H1 (cell line): ENCODE data around the gene MAN2C1. TPM values are rescaled to one million over a fixed set of nuclear protein-coding genes. Genes with fewer than 3 reads are reported as not detected.

ENCODE experiments used
- SIRT6 ChIP-seq: IDR thresholded peaks from one replicate; pipeline ENCODE4 v1.7.1; 2012; ENCODE audit warnings: low read length, inconsistent platforms
- polyA plus RNA-seq, 7 experiments: library from polyadenylated mRNA; depleted of rRNA in 3 of 7; stranded (reverse) in 5 of 7; unstranded in 2 of 7; fragments of >200 nt in 5 of 7; fragments of 200-250 nt in 2 of 7; gene quantifications; 1 replicate in 5 of 7; 2 replicates in 1 of 7; 4 replicates in 1 of 7; pipeline versions ENCODE4 v1.2.1 to v1.2.3, GENCODE V29; 2011 to 2013; ENCODE audit warnings: missing spikeins in 2 of 7, mixed read lengths in 2 of 7
- total RNA-seq: library from RNA; stranded (reverse); fragmentation: NEBNext Ultra II Directional; extraction: Animal tissue kit (Norgen Biotek cat#: 25700); gene quantifications from 2 replicates; pipeline ENCODE4 v1.2.1, GENCODE V29; 2021
- TF ChIP-seq, protein P1 (sequence below): fragments of 300-600 bp; sonication (generic); IDR thresholded peaks from 2 replicates; pipeline ENCODE4 v1.7.1; 2012; ENCODE audit warnings: low read length, moderate library complexity, mild to moderate bottlenecking, inconsistent platforms; ENCODE audit not compliant: insufficient replicate concordance

MAN2C1 gene
- total and polyA plus RNA-seq, 2 of the 8 experiments (the other 6 are each of a cell fraction or from before 2014, with no cell fraction given), result 56.3 to 88.9 TPM

DNA sequence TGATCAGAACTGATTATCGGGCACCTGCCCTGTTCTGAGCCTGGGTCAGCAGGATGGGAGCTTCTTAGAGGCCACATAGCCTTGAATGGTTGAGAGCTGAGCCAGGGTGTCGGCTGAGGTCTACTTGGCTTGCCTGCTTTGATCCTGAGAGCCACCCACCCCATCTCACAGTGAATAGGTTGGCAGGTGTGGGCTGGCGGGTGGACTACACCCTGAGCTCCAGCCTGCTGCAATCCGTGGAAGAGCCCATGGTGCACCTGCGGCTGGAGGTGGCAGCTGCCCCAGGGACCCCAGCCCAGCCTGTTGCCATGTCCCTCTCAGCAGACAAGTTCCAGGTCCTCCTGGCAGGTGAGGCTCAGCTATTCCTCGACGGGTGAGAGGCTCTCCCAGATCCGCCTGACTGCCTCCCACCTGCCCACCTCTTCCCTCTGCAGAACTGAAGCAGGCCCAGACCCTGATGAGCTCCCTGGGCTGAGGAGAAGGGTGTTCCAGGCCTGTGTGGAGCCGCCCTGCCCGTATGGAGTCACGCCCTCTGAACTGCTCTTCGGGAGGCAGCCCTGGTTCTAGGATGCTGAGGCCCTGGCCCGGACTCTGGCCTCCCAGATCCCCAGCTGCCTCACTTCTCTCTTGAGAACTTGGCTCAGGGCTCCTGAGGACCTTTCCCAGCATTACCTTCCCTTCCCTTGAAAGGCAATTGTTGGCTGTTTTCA is 28.7 kb downstream of the MAN2C1 start (continued):
- TF ChIP-seq, protein P1, sequence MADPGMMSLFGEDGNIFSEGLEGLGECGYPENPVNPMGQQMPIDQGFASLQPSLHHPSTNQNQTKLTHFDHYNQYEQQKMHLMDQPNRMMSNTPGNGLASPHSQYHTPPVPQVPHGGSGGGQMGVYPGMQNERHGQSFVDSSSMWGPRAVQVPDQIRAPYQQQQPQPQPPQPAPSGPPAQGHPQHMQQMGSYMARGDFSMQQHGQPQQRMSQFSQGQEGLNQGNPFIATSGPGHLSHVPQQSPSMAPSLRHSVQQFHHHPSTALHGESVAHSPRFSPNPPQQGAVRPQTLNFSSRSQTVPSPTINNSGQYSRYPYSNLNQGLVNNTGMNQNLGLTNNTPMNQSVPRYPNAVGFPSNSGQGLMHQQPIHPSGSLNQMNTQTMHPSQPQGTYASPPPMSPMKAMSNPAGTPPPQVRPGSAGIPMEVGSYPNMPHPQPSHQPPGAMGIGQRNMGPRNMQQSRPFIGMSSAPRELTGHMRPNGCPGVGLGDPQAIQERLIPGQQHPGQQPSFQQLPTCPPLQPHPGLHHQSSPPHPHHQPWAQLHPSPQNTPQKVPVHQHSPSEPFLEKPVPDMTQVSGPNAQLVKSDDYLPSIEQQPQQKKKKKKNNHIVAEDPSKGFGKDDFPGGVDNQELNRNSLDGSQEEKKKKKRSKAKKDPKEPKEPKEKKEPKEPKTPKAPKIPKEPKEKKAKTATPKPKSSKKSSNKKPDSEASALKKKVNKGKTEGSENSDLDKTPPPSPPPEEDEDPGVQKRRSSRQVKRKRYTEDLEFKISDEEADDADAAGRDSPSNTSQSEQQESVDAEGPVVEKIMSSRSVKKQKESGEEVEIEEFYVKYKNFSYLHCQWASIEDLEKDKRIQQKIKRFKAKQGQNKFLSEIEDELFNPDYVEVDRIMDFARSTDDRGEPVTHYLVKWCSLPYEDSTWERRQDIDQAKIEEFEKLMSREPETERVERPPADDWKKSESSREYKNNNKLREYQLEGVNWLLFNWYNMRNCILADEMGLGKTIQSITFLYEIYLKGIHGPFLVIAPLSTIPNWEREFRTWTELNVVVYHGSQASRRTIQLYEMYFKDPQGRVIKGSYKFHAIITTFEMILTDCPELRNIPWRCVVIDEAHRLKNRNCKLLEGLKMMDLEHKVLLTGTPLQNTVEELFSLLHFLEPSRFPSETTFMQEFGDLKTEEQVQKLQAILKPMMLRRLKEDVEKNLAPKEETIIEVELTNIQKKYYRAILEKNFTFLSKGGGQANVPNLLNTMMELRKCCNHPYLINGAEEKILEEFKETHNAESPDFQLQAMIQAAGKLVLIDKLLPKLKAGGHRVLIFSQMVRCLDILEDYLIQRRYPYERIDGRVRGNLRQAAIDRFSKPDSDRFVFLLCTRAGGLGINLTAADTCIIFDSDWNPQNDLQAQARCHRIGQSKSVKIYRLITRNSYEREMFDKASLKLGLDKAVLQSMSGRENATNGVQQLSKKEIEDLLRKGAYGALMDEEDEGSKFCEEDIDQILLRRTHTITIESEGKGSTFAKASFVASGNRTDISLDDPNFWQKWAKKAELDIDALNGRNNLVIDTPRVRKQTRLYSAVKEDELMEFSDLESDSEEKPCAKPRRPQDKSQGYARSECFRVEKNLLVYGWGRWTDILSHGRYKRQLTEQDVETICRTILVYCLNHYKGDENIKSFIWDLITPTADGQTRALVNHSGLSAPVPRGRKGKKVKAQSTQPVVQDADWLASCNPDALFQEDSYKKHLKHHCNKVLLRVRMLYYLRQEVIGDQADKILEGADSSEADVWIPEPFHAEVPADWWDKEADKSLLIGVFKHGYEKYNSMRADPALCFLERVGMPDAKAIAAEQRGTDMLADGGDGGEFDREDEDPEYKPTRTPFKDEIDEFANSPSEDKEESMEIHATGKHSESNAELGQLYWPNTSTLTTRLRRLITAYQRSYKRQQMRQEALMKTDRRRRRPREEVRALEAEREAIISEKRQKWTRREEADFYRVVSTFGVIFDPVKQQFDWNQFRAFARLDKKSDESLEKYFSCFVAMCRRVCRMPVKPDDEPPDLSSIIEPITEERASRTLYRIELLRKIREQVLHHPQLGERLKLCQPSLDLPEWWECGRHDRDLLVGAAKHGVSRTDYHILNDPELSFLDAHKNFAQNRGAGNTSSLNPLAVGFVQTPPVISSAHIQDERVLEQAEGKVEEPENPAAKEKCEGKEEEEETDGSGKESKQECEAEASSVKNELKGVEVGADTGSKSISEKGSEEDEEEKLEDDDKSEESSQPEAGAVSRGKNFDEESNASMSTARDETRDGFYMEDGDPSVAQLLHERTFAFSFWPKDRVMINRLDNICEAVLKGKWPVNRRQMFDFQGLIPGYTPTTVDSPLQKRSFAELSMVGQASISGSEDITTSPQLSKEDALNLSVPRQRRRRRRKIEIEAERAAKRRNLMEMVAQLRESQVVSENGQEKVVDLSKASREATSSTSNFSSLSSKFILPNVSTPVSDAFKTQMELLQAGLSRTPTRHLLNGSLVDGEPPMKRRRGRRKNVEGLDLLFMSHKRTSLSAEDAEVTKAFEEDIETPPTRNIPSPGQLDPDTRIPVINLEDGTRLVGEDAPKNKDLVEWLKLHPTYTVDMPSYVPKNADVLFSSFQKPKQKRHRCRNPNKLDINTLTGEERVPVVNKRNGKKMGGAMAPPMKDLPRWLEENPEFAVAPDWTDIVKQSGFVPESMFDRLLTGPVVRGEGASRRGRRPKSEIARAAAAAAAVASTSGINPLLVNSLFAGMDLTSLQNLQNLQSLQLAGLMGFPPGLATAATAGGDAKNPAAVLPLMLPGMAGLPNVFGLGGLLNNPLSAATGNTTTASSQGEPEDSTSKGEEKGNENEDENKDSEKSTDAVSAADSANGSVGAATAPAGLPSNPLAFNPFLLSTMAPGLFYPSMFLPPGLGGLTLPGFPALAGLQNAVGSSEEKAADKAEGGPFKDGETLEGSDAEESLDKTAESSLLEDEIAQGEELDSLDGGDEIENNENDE, result no peak
- no peak for TF ChIP-seq SIRT6
